D721Med (cell line): ENCODE measurements around the gene TFDP1.

Experiments used
- DNase-seq: peaks from one replicate; pipeline ENCODE4 v3.0.0; 2011; ENCODE audit warnings: low spot score; ENCODE audit not compliant: insufficient read length
- FAIRE-seq: peaks from 2 replicates; lab custom pipeline; 2011; peaks lifted over from hg19 to GRCh38; lab: Jason Lieb, UNC
- TF ChIP-seq, protein P1 (sequence below): IDR thresholded peaks from 2 replicates; pipeline ENCODE4 v1.5.1; 2012; ENCODE audit warnings: mild to moderate bottlenecking, control low read depth; ENCODE audit not compliant: insufficient read depth; ENCODE audit errors: missing control alignments

TFDP1 gene

GRCh38 chr13:113649212-113649611 lies 64.7 kb downstream of the TFDP1 start:
- DNase-seq = no peak
- no peak for FAIRE-seq
- TF ChIP-seq, protein P1, sequence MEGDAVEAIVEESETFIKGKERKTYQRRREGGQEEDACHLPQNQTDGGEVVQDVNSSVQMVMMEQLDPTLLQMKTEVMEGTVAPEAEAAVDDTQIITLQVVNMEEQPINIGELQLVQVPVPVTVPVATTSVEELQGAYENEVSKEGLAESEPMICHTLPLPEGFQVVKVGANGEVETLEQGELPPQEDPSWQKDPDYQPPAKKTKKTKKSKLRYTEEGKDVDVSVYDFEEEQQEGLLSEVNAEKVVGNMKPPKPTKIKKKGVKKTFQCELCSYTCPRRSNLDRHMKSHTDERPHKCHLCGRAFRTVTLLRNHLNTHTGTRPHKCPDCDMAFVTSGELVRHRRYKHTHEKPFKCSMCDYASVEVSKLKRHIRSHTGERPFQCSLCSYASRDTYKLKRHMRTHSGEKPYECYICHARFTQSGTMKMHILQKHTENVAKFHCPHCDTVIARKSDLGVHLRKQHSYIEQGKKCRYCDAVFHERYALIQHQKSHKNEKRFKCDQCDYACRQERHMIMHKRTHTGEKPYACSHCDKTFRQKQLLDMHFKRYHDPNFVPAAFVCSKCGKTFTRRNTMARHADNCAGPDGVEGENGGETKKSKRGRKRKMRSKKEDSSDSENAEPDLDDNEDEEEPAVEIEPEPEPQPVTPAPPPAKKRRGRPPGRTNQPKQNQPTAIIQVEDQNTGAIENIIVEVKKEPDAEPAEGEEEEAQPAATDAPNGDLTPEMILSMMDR = no peak

DNA sequence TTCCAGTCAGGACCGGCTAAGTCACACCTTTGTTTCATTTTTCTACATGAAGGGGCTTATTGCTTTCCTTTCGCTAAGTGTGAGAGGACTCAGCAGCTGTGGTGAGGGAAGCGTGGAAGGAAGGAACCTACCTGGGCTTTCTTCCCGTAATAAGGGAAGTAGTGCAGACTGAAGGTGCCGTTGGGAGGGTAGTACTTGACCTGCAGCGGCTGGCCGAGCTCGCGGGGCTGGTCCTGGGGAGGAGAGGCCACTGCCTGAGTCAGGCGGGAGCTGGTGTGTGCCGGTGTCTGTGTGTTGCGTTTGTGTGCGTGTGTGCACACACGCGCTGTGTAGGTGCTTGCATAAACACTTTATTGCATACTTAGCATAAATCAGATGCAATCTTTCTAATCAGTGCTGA lies 65.7 kb downstream of the TFDP1 start:
- TF ChIP-seq, protein P1 = no peak
- FAIRE-seq = no peak
- no peak for DNase-seq

GRCh38 chr13:113650731-113651148 lies 66.2 kb downstream of the TFDP1 start:
- DNase-seq (no peak), FAIRE-seq (no peak)
- TF ChIP-seq, protein P1 = no peak

DNA sequence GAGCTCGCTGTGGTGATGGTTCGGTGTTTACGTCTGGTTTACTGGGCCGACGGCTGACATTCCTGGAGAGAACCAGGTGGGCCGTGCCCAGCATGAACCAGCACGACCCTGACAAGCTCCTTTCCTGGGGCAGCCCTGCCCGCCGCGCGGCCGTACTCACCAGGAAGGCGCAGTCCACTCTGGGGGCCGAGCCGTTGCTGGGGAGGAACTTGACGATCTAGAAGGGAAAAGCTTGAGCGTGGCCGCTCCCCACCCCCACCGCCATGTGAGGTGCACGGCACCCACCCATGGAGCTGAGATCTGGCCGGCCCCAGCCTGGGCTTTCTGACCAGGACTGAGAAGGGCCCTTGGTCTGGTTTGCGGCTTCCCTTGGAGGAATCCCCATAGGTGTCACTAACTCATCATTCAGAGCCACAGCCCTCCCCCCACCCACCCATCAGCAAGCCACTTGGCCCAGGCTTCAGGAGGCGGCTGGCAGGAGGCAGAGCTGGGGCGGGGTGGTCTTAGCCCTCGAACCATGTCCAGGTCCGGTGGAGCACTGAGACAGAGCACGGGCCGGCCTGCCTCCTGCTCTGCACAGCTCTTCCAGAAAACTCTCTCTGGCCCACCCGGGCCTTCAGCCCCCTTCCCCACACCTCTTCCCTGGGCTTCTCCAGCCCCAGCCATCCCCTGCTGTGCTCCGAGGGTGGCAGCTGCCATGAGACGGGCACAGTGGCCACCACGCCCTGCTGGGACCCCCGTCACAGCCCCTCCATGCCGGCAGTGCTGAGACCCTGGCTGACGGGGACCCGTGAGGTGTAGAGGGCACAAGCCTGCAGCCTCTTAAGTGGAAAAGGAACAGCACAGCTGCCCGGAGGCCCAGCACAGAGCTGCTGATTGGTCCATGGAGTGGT lies 67.2 kb downstream of the TFDP1 start:
- TF ChIP-seq, protein P1 = no peak
- FAIRE-seq (no peak), DNase-seq (no peak)

DNA sequence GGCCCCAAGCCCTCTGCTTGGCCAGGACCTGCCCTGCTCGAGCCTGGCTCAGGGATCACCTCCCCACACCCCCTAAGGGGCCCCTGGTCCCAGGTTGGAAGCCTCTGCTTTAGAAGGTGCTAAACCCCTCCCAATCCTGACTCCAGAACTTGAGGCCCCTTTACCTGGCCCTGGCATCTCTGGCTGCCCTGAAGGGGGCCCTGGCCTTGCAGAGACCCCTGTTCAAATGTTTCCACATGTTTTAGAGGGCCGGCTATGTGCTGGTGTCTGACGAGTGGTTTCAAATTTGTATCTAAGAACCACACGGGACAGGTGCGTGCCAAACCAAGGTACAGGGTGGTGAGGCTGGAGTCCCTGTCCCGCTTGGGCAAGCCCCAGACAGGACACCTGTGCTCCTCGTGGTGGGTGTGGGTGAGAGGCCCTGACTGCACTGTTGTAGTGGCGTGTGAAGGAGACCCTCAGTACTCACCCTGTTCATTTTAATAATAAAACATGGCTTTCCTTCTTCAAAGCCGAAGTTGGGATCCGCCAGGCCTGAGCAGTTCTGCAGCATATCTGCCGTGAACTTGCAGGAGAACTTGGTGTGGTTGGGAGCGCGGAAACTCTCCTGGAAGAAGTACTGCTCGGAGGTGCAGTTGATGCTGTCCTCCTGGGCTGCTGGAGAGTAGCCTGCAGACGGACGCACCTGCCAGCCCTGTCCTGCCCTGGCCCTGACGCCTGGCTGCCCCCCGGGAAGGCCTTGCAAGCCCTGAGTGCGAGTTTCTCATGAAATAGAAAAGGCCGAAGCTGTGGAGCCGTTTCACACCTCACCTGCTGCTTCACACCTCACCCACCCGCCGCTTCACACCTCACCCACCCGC lies 68.1 kb downstream of the TFDP1 start:
- no peak for FAIRE-seq
- TF ChIP-seq, protein P1 = no peak
- no peak for DNase-seq

DNA sequence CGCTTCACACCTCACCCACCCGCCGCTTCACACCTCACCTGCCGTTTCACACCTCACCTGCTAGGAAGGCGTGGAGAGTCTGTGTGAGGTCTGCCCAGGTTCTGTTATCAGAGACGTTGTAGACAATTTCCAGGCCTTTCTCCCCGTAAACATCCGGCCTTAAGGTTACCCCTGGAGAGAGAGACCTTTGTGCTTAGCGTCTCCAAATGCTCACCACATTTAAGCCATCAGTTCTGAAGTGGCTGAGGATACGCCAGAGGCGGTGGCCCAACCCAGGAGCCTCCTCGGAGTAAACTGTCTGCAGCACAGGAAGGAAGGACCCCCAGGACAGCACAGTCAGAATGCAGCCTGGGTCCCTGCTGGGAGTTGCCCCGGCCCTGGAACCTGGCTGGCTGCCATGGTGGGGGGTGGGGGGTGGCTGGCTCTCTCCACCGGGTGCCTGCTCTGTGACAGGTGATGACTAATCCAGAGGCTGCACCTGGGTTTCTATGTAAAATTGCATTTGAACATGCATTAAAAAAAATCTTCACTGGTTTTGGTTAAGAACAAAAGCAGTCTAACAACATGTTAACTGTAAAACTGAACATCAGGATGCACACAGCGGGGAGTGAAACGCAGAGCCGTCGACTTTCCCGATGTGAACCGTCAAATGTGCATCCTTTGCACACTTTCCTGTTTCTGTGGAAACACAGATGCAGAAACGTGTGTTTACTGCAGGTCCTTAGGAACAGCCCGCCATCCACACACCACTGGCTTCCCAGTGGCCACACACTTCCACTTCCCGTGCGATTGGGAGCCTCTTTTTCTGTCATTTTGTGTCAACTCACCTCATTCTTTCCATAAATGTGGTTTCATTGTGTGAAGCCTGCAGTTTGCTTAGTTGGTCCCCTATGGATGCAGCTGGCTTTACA lies 69.0 kb downstream of the TFDP1 start:
- FAIRE-seq (no peak), DNase-seq (no peak)
- TF ChIP-seq, protein P1 = no peak
